CD14-positive monocyte (primary cell): ENCODE results near the gene TBC1D5. TPM values are rescaled to one million over a fixed set of nuclear protein-coding genes. Genes with fewer than 3 reads are reported as not detected.
"Not testable (repeated sequence)": the region's sequence is repeated elsewhere in the genome, so short reads cannot be mapped to it uniquely, and the experiment has no call there.

Experiments used
- DNase-seq, 3 donors: peaks; one replicate each; pipeline ENCODE4 v3.0.0-alpha.2; 2011 to 2022
- H2AFZ ChIP-seq: 2 replicates; pipeline ENCODE4 v1.6.0; 2012; ENCODE audit warnings: mild to moderate bottlenecking, low read depth, low read length, inconsistent platforms; ENCODE audit not compliant: insufficient read depth, poor library complexity, severe bottlenecking
- H3K27ac ChIP-seq, 2 donors: 1 replicate in 1 of 2; 2 replicates in 1 of 2; pipeline ENCODE4 v1.5.1; 2012 to 2013; ENCODE audit warnings: low read length in 2 of 2, control low read depth in 1 of 2, inconsistent platforms in 1 of 2, low read depth in 1 of 2, mild to moderate bottlenecking in 1 of 2
- H3K27me3 ChIP-seq, 2 donors: one replicate each; pipeline versions ENCODE4 v1.6.0 to v1.6.1; 2011 to 2013; ENCODE audit warnings: low read length in 2 of 2; ENCODE audit not compliant: control insufficient read depth in 2 of 2, insufficient read depth in 2 of 2
- H3K36me3 ChIP-seq, 2 donors: replicated peaks in 1 of 2; 1 replicate in 1 of 2; 2 replicates in 1 of 2; pipeline versions ENCODE4 v1.5.1 to v1.6.1; 2012 to 2013; ENCODE audit warnings: low read length in 2 of 2, control low read depth in 1 of 2, inconsistent platforms in 1 of 2, mild to moderate bottlenecking in 1 of 2; ENCODE audit not compliant: insufficient read depth in 2 of 2, control insufficient read depth in 1 of 2
- H3K4me1 ChIP-seq, 2 donors: 1 replicate in 1 of 2; 2 replicates in 1 of 2; pipeline versions ENCODE4 v1.5.1 to v1.6.1; 2012 to 2013; ENCODE audit warnings: low read length in 2 of 2, control low read depth in 1 of 2, inconsistent platforms in 1 of 2, mild to moderate bottlenecking in 1 of 2, moderate library complexity in 1 of 2; ENCODE audit not compliant: insufficient read depth in 2 of 2, control insufficient read depth in 1 of 2
- H3K4me2 ChIP-seq: replicated peaks from 2 replicates; pipeline ENCODE3; 2012; ENCODE audit warnings: low read length, moderate library complexity, mild to moderate bottlenecking; ENCODE audit not compliant: poor library complexity, severe bottlenecking; ENCODE audit errors: extremely low read depth
- H3K4me3 ChIP-seq, 3 experiments: fragments of 200-600 bp in 1 of 3; sonication (generic) in 1 of 3; replicated peaks in 1 of 3; 1 replicate in 2 of 3; 2 replicates in 1 of 3; pipeline ENCODE4 v1.5.1; 2011 to 2013; ENCODE audit warnings: low read length in 3 of 3, mild to moderate bottlenecking in 3 of 3, control low read depth in 2 of 3, low read depth in 2 of 3, inconsistent platforms in 1 of 3, moderate library complexity in 1 of 3
- H3K79me2 ChIP-seq: 2 replicates; pipeline ENCODE4 v1.6.0; 2012; ENCODE audit warnings: mild to moderate bottlenecking, control low read depth, inconsistent platforms, low read length, moderate library complexity; ENCODE audit not compliant: insufficient read depth
- H3K9ac ChIP-seq: 2 replicates; pipeline ENCODE4 v1.6.0; 2017; ENCODE audit warnings: low read length, mild to moderate bottlenecking; ENCODE audit not compliant: insufficient read depth, poor library complexity, severe bottlenecking
- H3K9me3 ChIP-seq, 2 donors: replicated peaks in 1 of 2; 1 replicate in 1 of 2; 2 replicates in 1 of 2; pipeline versions ENCODE4 v1.5.1 to v1.6.1; 2012 to 2013; ENCODE audit warnings: low read length in 2 of 2, control low read depth in 1 of 2; ENCODE audit not compliant: control insufficient read depth in 1 of 2, insufficient read depth in 1 of 2
- H4K20me1 ChIP-seq: 2 replicates; pipeline ENCODE4 v1.6.0; 2012; ENCODE audit warnings: mild to moderate bottlenecking, low read length, control low read depth, moderate library complexity; ENCODE audit not compliant: insufficient read depth
- H3K27ac Mint-ChIP-seq, 7 donors: one replicate each; pipeline ENCODE4 v1.8.0; 2020; ENCODE audit warnings: mild to moderate bottlenecking in 7 of 7, mixed read lengths in 7 of 7, moderate library complexity in 6 of 7, inconsistent platforms in 2 of 7
- H3K27me3 Mint-ChIP-seq, 3 donors: one replicate each; pipeline ENCODE4 v1.8.0; 2021 to 2022; ENCODE audit warnings: low read depth in 3 of 3, mild to moderate bottlenecking in 3 of 3, mixed read lengths in 3 of 3, moderate library complexity in 3 of 3, inconsistent platforms in 1 of 3
- H3K36me3 Mint-ChIP-seq, 2 donors: one replicate each; pipeline ENCODE4 v1.8.0; 2020; ENCODE audit warnings: mixed read lengths in 2 of 2, inconsistent platforms in 1 of 2, mild to moderate bottlenecking in 1 of 2
- H3K4me1 Mint-ChIP-seq: one replicate; pipeline ENCODE4 v1.8.0; 2020; ENCODE audit warnings: mild to moderate bottlenecking, mixed read lengths
- H3K4me3 Mint-ChIP-seq, 2 donors: one replicate each; pipeline ENCODE4 v1.8.0; 2020; ENCODE audit warnings: mild to moderate bottlenecking in 2 of 2, mixed read lengths in 2 of 2, moderate library complexity in 1 of 2
- H3K9me3 Mint-ChIP-seq, 7 donors: one replicate each; pipeline ENCODE4 v1.8.0; 2020 to 2022; ENCODE audit warnings: mixed read lengths in 7 of 7, mild to moderate bottlenecking in 6 of 7, moderate library complexity in 6 of 7, inconsistent platforms in 2 of 7
- CTCF ChIP-seq: fragments of 200-600 bp; IDR thresholded peaks from one replicate; pipeline ENCODE4 v1.8.0; 2022; ENCODE audit warnings: antibody characterized with exemption, mild to moderate bottlenecking
- WGBS: methylation state at CpG from one replicate; pipeline ENCODE4 v1.1.5; 2013; ENCODE audit warnings: missing lambda C conversion rate; ENCODE audit not compliant: insufficient coverage; 5-methylcytosine and 5-hydroxymethylcytosine counted together
- intact Hi-C, 2 donors: fragments of 100-400 bp; cut with micrococcal nuclease; formaldehyde crosslinking; loops; one replicate each; pipeline versions ENCODE4 v1.15.0 to v1.15.1; 2023
- polyA plus RNA-seq, 3 donors: library from polyadenylated mRNA; depleted of rRNA in 1 of 3; unstranded in 2 of 3; stranded (reverse) in 1 of 3; fragments of 300-500 nt in 2 of 3; fragments of >200 nt in 1 of 3; fragmentation: Illumina TruSeq in 2 of 3; gene quantifications; 1 replicate in 2 of 3; 2 replicates in 1 of 3; pipeline ENCODE4 v1.2.3, GENCODE V29; 2012 to 2021

TBC1D5 gene
- polyA plus RNA-seq, 3 donors = 17.6 to 35.3 (median 21.0) TPM

GRCh38 chr3:17638356-17638755, 104.1 kb downstream of the TBC1D5 start:
- Histone ChIP-seq H3K36me3 (no peaks in the 10 kb centered on the region), H3K9me3 (no peaks in the 10 kb centered on the region), H3K4me1 (peaks cover 11 to 24% of the 10 kb centered on the region in 2 donors), H3K9ac (no peak overlapping the region), H3K27me3 (no peaks in the 10 kb centered on the region), H3K79me2 (peaks cover 25% of the 10 kb centered on the region), H4K20me1 (peaks cover 14% of the 10 kb centered on the region), H3K27ac (peak overlapping the region in 1 of 2 donors; percentile 52), H3K4me3 (no peak overlapping the region), H2AFZ (no peak overlapping the region), H3K4me2 (no peak overlapping the region)
- Mint-ChIP-seq H3K9me3 (no peaks in the 10 kb centered on the region), H3K36me3 (peaks cover 0 to 6% of the 10 kb centered on the region in 2 donors), H3K4me1 (peaks cover 31% of the 10 kb centered on the region), H3K4me3 (no peak overlapping the region), H3K27ac (peak overlapping the region in 6 of 7 donors; percentile 9 to 88 (median 51)), H3K27me3 (no peaks in the 10 kb centered on the region)
- intact Hi-C loops = loop anchor here in 1 of 2 donors (10.0 kb wide), 1 partner anchor 206 kb away; no protein-coding TSS in a partner anchor
- DNase-seq = peak; percentile 15 to 41 (median 41)
- no peak for TF ChIP-seq CTCF

DNA sequence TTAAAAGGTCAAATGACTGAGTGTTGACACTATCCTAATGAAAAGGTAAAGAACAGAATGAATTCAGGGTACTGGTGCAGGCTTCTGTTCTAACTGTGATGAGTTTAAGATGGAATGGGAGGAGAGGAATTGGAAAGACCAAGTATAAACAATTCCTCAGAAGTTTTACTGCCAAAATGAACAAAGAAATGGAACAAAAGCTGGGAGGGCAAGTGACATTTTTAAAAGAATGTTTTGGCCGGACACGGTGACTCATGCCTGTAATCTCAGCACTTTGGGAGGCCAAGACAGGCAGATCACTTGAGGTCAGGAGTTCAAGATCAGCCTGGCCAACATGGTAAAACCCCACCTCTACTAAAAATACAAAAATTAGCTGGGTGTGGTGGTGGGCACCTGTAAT, 106.8 kb downstream of the TBC1D5 start:
- Histone ChIP-seq H4K20me1 (peaks cover 23% of the 10 kb centered on the region), H3K4me1 (peaks cover 13 to 41% of the 10 kb centered on the region in 2 donors), H3K79me2 (peaks cover 41% of the 10 kb centered on the region)
- intact Hi-C loops = loop anchor here in 1 of 2 donors (10.0 kb wide), 1 partner anchor 209 kb away; no protein-coding TSS in a partner anchor
- not testable (repeated sequence) for H3K9me3 Mint-ChIP-seq, H3K27me3 Mint-ChIP-seq, H3K9me3 ChIP-seq, H3K4me2 ChIP-seq, H3K4me3 Mint-ChIP-seq, H3K4me3 ChIP-seq, H3K27ac ChIP-seq, H3K36me3 ChIP-seq, DNase-seq, H3K36me3 Mint-ChIP-seq, H2AFZ ChIP-seq, H3K27me3 ChIP-seq, H3K9ac ChIP-seq
- Mint-ChIP-seq H3K4me1 (peaks cover 46% of the 10 kb centered on the region), H3K27ac (peak overlapping the region in 3 of 7 donors; percentile 31 to 47 (median 35))
- WGBS = no CpG with 5 or more reads among the region's 2 CpGs
